K562 (cell line): ENCODE data around the gene CNPPD1. TPM values are rescaled to one million over a fixed set of nuclear protein-coding genes. Genes with fewer than 3 reads are reported as not detected.
A peak's percentile ranks its signal among the peaks of the same experiment; 100 is the strongest.

Experiments used
- CREB1 ChIP-seq, 2 experiments: sonication (generic) in 1 of 2; formaldehyde crosslinking in 1 of 2; IDR thresholded peaks; 2 replicates each; pipeline versions ENCODE4 v1.6.1 to v1.8.0; 2012 to 2022; ENCODE audit warnings: inconsistent platforms in 1 of 2, mild to moderate bottlenecking in 1 of 2, missing genetic modification reagents in 1 of 2, moderate library complexity in 1 of 2
- CTBP1 ChIP-seq: fragments of 450-650 bp; IDR thresholded peaks from 2 replicates; pipeline ENCODE4 v1.6.1; 2016; ENCODE audit warnings: borderline replicate concordance
- EP400 ChIP-seq: fragments of 450-650 bp; IDR thresholded peaks from 2 replicates; pipeline ENCODE4 v1.6.1; 2017; ENCODE audit warnings: antibody characterized with exemption, mild to moderate bottlenecking, moderate library complexity
- ETV5 ChIP-seq: sonication (generic); formaldehyde crosslinking; IDR thresholded peaks from 2 replicates; pipeline ENCODE4 v1.4.0; 2020; ENCODE audit warnings: low read depth, mild to moderate bottlenecking, missing genetic modification reagents
- KAT8 ChIP-seq: fragments of 450-650 bp; IDR thresholded peaks from 2 replicates; pipeline ENCODE4 v1.6.1; 2016; ENCODE audit warnings: low read depth, mild to moderate bottlenecking
- NBN ChIP-seq: fragments of 450-650 bp; IDR thresholded peaks from 2 replicates; pipeline ENCODE4 v1.6.1; 2016; ENCODE audit warnings: low read depth, mild to moderate bottlenecking
- TSHZ1 ChIP-seq: fragments of 250-450 bp; sonication (Bioruptor Pico); IDR thresholded peaks from 2 replicates; pipeline ENCODE4 v1.4.0; 2020; ENCODE audit warnings: mild to moderate bottlenecking, moderate library complexity
- ZBTB7A ChIP-seq: IDR thresholded peaks from 2 replicates; pipeline ENCODE4 v1.6.1; 2011; ENCODE audit warnings: low read depth, mild to moderate bottlenecking, low read length, moderate library complexity, borderline replicate concordance; ENCODE audit not compliant: control insufficient read depth
- polyA plus RNA-seq, 8 experiments: library from polyadenylated mRNA; depleted of rRNA in 4 of 8; stranded (reverse) in 5 of 8; unstranded in 3 of 8; fragments of >200 nt; fragmentation: Nextera tagmentation in 2 of 8; fragmentation: Illumina TruSeq in 1 of 8; extraction: Ambion mirVana in 2 of 8; extraction: Trizol in 1 of 8; gene quantifications; 2 replicates each; pipeline versions ENCODE4 v1.2.1 to v1.2.3, GENCODE V29; 2011 to 2014; ENCODE audit warnings: inconsistent platforms in 1 of 8, missing spikeins in 1 of 8
- total RNA-seq, 7 experiments: library from RNA; depleted of rRNA in 6 of 7; stranded (reverse); fragments of >200 nt in 6 of 7; fragmentation: Illumina TruSeq in 2 of 7; extraction: Trizol in 2 of 7; gene quantifications; 2 replicates each; pipeline versions ENCODE4 v1.2.1 to v1.2.3, GENCODE V29; 2011 to 2021; ENCODE audit warnings: low replicate concordance in 1 of 7
- TF ChIP-seq, protein P1 (sequence below): fragments of 200-800 bp; sonication (Bioruptor generic); IDR thresholded peaks from 2 replicates; pipeline ENCODE4 v1.6.1; 2016; ENCODE audit warnings: missing genetic modification characterization, missing compliant biosample characterization
- TF ChIP-seq, protein P2 (sequence below): fragments of 250-450 bp; sonication (Bioruptor Pico); IDR thresholded peaks from 2 replicates; pipeline ENCODE4 v1.4.0; 2020; ENCODE audit warnings: mild to moderate bottlenecking
- TF ChIP-seq, protein P3 (sequence below): sonication (generic); formaldehyde crosslinking; IDR thresholded peaks from 2 replicates; pipeline ENCODE4 v1.8.1; 2023; ENCODE audit warnings: mild to moderate bottlenecking, missing genetic modification reagents

The CNPPD1 gene
- total and polyA plus RNA-seq, 9 of the 15 experiments (the other 6 are each of a cell fraction or from before 2014, with no cell fraction given), result 9.9 to 53.5 (median 27.0) TPM

- TF ChIP-seq, protein P1, sequence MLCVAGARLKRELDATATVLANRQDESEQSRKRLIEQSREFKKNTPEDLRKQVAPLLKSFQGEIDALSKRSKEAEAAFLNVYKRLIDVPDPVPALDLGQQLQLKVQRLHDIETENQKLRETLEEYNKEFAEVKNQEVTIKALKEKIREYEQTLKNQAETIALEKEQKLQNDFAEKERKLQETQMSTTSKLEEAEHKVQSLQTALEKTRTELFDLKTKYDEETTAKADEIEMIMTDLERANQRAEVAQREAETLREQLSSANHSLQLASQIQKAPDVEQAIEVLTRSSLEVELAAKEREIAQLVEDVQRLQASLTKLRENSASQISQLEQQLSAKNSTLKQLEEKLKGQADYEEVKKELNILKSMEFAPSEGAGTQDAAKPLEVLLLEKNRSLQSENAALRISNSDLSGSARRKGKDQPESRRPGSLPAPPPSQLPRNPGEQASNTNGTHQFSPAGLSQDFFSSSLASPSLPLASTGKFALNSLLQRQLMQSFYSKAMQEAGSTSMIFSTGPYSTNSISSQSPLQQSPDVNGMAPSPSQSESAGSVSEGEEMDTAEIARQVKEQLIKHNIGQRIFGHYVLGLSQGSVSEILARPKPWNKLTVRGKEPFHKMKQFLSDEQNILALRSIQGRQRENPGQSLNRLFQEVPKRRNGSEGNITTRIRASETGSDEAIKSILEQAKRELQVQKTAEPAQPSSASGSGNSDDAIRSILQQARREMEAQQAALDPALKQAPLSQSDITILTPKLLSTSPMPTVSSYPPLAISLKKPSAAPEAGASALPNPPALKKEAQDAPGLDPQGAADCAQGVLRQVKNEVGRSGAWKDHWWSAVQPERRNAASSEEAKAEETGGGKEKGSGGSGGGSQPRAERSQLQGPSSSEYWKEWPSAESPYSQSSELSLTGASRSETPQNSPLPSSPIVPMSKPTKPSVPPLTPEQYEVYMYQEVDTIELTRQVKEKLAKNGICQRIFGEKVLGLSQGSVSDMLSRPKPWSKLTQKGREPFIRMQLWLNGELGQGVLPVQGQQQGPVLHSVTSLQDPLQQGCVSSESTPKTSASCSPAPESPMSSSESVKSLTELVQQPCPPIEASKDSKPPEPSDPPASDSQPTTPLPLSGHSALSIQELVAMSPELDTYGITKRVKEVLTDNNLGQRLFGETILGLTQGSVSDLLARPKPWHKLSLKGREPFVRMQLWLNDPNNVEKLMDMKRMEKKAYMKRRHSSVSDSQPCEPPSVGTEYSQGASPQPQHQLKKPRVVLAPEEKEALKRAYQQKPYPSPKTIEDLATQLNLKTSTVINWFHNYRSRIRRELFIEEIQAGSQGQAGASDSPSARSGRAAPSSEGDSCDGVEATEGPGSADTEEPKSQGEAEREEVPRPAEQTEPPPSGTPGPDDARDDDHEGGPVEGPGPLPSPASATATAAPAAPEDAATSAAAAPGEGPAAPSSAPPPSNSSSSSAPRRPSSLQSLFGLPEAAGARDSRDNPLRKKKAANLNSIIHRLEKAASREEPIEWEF (CRISPR knock-in tag), result no peak
- TF ChIP-seq EP400 (peak; percentile 59), CTBP1 (peak; percentile 78), CREB1 (IDR thresholded peaks at IDR 0.05) (peak; percentile 83), CREB1 (CRISPR knock-in tag; IDR thresholded peaks at IDR 0.05) (peak; percentile 64; the same call in 1 of the 2 replicates), ZBTB7A (peak; percentile 64; the same call in 1 of the 2 replicates), TSHZ1 (CRISPR knock-in tag) (no peak), ETV5 (CRISPR knock-in tag) (0 out of 2 replicates have a peak, but pooled peaks have one; percentile 3), KAT8 (no peak), NBN (peak; percentile 70; the same call in 1 of the 2 replicates)
- TF ChIP-seq, protein P2, sequence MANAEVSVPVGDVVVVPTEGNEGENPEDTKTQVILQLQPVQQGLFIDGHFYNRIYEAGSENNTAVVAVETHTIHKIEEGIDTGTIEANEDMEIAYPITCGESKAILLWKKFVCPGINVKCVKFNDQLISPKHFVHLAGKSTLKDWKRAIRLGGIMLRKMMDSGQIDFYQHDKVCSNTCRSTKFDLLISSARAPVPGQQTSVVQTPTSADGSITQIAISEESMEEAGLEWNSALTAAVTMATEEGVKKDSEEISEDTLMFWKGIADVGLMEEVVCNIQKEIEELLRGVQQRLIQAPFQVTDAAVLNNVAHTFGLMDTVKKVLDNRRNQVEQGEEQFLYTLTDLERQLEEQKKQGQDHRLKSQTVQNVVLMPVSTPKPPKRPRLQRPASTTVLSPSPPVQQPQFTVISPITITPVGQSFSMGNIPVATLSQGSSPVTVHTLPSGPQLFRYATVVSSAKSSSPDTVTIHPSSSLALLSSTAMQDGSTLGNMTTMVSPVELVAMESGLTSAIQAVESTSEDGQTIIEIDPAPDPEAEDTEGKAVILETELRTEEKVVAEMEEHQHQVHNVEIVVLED, result peak; percentile 97
- TF ChIP-seq, protein P3, sequence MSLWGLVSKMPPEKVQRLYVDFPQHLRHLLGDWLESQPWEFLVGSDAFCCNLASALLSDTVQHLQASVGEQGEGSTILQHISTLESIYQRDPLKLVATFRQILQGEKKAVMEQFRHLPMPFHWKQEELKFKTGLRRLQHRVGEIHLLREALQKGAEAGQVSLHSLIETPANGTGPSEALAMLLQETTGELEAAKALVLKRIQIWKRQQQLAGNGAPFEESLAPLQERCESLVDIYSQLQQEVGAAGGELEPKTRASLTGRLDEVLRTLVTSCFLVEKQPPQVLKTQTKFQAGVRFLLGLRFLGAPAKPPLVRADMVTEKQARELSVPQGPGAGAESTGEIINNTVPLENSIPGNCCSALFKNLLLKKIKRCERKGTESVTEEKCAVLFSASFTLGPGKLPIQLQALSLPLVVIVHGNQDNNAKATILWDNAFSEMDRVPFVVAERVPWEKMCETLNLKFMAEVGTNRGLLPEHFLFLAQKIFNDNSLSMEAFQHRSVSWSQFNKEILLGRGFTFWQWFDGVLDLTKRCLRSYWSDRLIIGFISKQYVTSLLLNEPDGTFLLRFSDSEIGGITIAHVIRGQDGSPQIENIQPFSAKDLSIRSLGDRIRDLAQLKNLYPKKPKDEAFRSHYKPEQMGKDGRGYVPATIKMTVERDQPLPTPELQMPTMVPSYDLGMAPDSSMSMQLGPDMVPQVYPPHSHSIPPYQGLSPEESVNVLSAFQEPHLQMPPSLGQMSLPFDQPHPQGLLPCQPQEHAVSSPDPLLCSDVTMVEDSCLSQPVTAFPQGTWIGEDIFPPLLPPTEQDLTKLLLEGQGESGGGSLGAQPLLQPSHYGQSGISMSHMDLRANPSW (CRISPR knock-in tag), result no peak
These were observed 29.8 kb upstream of the CNPPD1 start, which contains the start of gene ZFAND2B (continued) for GRCh38 chr2:219206328-219207133.
